ENCODE measurements around the gene PHF10.
"Not testable (repeated sequence)": the region's sequence is repeated elsewhere in the genome, so short reads cannot be mapped to it uniquely, and the experiment has no call there.

Gene PHF10

DNA sequence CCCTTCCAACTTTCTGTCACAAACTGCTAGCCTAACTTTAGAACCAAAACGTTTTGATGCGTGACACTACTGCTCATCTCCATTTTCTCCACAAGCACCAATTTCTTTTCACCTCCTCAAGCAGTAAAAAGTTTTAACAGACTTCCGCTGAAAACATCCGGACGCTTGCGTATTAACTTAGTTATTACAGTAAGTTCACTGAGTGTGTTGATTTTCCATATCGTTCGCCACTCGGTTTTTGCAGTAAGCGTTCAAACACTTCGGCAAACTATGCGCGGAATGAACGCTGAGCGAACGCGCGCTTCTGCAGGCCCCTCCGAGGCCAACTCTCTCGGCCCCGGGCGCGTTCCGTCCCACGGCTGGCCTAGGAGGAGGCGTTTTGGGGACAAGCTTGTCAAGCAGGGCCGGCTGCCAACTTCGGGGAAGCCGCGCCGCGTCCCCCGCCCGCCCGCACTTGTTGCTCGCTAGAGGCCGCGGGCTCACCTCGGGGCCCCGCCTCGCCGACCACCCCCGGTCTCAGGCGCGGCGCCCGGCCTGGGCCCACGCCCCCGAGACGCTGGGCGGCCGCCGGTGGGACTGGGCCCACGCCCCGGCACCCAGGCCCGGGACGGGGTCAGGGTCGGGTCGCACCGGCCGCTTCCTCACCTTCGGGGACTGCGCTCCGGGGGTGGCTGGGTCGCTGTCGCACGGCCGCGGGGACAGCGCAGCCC, 945 bp downstream of the PHF10 start:
- DNase-seq (ENCODE audit: low spot score) = peak; percentile 74

DNA sequence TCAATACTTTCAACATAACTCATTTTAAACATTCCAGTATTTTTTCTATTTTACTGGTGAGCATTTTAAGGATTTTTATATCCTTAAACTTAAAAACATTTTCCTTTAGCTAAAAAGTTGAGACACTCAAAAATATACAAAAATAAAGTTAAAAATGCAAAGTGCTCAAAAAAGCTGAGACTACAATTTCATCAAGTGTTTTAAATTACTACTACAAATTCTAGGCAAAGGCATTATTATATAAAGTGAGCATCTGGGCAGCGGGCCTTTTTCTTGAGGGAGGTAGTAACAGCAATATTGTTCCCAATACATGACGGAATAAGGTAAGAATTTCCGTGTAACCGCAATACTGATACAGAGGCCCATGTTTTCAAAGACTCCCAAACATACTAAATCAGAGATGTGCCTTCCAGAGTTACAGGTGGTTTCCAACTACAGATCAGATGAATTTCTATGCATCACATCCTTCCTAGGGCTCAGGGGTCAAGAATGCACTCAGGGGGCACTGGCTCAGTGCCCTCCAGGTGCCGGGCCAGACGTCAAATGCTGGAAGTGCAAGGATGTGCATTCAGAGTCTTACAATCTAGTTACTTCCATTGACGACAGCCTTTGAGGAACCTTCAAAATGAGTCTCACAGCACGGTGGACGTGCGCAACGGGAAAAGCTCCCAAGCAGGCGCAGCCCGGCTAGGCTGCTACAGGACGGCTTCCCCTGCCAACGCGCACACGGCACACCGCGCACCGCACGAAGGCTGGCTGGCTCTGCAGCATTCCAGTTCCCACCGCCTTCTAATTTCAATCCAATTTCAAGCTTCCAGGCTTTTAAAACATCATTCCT, 1.7 kb downstream of the PHF10 start:
- DNase-seq (ENCODE audit: low spot score) = peak; percentile 67

DNA sequence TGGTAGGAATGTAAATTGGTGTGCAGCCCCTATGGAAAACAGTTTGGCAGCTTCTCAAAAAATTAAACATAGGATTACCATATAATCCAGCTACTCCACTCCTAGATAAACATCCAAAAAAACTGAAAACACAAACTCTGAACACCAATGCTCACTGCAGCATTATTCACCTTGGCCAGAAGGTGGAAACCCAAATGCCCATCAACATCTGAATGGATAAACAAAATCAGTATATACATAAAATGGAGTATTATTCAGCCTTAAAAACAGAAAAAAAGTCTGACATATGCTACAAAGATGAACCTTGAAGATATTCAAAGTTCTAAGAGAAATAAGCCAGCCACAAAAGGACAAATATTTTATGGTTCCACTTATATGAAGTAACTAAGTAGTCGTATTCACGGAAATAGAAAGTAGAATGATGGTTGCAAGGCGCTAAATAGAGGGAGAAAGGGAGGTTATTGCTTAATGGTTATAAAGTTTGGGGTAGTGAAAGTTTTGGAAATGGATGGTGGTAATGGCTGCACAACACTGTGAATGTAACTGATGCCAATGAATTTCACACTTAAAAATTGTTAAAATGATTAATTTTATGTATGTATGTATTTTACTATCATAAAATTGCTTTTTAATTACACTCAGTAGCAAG, 4.0 kb downstream of the PHF10 start:
- no peak for DNase-seq (ENCODE audit: low spot score)

DNA sequence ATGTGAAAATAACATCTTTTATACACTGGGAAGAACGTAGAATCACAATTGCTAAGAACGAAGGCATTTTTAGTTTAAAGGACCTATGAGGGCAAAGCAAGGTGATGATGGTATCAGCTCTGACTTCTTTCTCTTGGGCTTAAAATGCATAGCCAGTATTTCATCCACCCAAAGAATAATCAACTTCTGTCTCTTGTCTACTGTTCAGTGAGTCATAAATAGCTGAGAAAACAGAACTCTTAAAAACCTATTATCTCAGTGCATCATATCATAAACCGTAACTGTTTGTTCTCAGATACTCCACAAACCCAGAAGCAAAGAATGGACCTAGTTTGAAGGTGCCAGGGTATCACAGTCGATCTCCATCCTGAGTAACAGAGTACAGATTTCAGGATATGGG, 5.2 kb downstream of the PHF10 start:
- no peak for DNase-seq (ENCODE audit: low spot score)

DNA sequence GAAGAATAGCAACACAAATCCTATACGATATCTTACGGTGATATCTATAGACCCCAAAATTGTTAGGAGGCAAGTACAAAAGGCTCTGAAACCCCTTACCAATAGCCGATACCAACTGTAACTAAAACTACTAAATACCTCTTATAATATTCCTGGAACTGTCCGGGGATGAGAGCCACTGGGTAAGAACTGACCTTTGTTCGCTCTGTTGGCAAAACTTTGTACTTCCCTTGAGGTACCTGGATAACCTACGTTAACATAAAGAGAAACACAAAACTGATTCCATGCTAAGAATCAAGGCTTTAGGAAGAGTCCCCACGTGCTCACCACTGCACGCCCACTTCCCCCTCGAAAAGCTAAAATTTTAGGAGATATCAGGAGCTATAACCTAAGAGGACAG, 9.7 kb downstream of the PHF10 start:
- no peak for DNase-seq (ENCODE audit: low spot score)

DNA sequence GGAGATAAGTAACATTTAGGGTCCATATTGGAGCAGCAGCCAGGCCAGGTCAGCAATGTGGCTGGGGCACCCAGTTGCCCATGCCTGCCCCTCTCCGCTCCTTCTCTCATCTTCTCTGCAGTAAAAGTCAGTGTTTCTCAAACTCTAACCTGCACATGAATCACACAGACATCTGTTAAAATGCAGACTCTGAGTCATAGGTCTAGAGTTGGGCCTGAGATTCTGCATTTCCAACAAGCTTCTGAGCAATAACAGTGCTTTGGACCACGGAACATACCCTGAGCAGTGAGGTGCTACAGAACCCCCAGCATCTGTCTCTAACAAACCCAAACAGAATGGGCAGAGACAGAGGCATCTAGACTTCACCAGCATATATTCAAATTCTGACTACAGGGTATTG, 10.1 kb downstream of the PHF10 start:
- DNase-seq (ENCODE audit: low spot score) = no peak

DNA sequence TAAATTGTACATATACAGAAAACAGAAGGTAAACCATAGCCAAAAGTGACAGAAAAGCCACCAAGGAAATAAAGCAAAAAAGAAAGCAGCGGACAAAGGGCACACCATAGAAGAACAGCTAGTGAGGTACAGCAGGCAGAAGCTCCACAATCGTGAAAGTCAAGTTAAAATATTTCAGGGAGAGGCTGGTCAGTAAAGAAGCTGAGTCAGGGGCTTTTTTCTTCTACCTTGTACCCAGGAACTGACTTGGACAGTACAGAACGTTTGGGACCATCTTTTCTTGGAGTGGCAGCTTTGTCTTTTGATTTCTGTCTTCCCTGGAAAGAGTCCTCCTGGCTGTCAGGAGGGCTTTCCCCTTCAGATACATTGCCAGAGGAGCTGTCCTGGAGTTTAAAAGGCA, 14.3 kb downstream of the PHF10 start:
- no peak for DNase-seq (ENCODE audit: low spot score)

DNA sequence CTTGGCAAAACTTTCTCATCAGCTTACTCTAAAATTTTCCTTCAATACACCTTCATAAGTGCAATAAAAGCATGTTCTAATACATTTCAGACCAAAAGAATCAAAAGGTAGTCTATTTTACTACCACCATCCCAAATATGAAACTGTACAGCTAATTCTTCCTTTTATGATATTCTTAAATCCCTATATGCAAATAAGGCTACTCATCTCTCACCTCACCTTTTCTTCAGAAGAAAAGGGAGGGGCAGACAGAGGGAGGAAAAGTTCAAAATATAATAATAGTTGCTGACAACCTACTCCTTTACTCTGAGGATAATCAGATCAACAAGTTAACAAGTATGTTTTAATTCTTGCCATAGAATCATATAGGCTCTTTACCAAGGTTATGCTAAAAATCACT, 15.0 kb downstream of the PHF10 start:
- no peak for DNase-seq (ENCODE audit: low spot score)

DNA sequence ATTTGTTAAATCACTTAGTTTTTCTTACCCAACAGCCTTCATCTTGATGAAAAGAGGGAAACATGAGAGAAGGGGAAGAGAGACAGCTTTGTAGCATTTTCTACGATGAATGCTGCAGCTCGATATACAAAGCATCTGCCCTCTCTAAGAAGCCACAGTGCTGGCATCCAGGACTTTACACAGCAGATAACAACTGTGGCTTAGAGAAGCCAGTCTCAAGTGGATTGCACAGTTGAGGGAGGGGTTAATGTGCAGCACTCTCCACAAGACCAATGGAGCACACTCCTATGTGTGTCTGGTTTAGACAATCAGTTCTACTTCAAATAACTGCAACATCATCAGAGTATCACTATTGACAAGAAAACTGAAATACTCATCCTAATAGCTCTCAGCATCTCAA, 16.5 kb downstream of the PHF10 start:
- no peak for DNase-seq (ENCODE audit: low spot score)

DNA sequence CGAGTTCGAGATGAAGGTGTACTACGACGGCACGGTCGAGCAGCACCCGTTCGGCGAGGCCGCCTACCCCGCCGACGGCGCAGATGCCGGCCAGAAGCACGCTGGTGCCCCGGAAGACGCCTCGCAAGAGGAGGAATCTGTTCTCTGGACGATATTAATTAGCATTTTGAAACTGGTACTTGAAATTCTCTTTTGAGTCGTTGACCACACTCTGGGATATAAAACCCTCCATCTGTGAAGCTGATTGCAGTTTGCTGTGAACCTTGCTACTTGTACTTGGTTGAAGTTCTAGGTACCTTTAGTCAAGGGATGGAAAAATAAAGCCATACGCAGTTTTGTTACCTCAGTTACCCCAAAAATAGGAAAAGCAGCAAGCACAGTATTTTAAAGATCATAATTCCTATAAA, 21.5 kb downstream of the PHF10 start:
- no peak for DNase-seq (ENCODE audit: low spot score)

DNA sequence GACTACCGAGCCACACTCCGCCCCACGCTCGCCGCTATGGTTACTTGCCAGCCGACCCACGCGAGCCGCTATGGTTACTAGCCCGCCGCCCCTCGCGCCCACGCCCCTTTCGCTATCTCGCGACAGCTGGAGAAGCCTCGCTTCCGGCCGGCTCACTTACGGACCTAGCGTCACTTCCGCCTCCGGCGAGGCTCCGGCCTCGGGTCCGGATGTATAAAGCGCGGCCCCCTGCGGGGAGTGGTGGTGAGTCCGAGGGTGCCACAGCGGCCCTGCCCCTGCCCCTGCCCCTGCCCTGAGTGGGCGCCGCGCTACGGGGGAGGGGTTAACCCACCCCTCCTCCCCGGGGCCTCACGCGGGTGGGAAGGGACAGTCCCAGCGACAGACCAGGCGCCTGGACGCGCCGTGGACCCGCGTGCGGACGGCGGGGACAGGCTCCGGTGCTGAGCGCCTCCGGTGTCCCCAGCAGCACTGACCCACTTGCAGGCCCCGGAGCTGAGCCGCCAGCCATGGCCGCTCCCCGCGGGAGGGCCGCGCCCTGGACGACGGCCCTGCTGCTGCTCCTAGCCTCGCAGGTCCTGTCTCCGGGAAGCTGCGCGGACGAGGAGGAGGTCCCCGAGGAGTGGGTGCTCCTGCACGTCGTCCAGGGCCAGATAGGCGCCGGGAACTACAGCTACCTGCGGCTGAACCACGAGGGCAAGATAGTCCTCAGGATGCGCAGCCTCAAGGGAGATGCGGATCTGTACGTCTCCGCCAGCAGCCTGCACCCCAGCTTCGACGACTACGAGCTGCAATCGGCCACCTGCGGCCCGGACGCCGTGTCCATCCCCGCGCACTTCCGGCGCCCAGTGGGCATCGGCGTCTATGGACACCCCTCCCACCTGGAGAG, 22.1 kb downstream of the PHF10 start, which contains the start of the genes C6orf120 and WDR27:
Gene C6orf120, plus strand, starts transcription at position 173 of the 886 bp plus-strand sequence. Its CDS starts 334 bp downstream, at position 507.
Gene WDR27, minus strand, starts transcription at position 76 of the 886 bp plus-strand sequence. CDS start 13,024 bp downstream, outside the sequence.
- DNase-seq (ENCODE audit: low spot score) = peak; percentile 97

DNA sequence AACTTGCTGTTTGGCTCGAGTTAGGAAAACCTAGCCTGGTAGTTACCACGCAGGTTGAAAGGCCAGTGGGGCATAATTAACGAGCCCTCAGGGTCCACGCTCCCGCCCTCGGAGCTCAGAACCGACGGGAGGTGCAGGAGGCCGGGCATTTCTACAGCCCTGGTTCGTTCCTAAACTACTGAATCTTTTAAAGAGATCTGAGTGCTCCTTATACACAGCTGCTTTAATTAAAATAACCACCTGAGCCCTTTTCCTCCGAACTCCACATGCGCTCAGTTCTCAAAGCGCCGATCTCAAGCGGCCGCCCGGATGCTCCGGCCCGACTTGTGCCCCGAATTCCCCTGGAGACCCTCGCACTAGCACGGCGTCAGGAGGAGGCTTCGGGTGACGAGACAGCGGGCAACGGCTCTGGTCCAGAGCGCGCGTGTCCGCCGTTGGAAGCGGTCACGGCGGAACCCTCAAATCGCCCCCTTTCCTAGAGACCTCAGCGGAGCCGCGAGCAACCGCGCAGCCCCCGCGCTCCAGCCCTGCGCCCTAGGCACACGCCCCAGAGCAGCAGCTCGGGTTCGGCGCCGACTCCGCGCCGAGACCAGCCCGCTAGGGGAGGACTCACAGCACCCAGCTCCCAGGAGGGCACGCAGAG, 22.9 kb downstream of the PHF10 start:
- DNase-seq (ENCODE audit: low spot score) = peak; percentile 35

DNA sequence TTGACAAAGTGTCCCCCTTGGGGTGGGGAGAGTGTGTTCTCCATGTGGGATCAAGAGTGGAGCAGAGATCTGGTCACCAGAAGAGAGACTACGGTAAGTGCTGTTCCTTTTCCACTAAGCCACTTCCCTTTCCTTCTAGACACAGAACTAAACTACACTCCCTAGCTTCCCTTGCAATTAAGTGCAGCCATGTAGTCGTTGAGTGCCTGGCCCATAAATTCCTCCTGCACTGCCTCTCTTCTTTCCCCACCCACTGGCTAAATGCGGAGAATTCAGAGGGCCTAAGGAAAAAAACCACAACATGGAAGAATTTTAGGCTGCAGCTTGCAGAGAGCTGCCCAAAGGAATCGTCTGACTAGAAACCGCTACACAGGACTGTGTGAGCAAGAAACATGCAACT, 24.0 kb downstream of the PHF10 start:
- peak; percentile 40 for DNase-seq (ENCODE audit: low spot score)

DNA sequence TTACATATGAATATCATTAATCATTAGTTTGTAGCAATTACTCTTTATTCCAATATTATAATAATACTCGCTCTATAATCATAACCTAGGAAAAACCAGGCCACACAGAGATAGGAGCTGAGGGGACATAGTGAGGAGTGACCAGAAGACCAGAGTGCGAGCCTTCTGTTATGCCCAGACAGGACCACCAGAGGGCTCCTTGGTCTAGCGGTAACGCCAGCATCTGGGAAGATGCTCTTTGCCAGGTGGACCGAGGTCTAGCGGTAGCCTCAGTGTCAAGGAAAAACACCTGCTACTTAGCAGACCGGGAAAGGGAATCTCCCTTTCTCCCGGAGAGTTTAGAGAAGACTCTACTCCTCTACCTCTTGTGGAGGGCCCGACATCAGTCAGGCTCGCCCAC, 27.2 kb downstream of the PHF10 start:
- not testable (repeated sequence) for DNase-seq (ENCODE audit: low spot score)

DNA sequence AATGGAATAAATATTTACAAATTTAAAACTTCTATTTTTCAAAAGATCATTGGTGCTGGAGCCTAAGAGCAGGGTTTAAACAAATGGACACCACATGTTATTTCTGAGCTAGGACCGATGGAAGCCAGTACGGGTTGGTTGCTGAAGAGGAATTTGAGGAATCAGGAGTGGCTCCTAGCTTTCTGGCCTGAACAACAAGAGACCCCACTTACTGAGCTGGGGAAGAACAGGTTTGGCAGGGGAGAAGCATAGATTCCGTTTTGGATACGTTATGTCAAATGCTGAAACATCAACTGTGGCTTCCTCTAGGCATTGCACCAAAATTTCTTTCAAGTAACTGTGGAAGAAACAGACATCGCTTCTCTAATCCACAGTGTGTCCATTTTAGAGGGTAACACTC, 29.2 kb downstream of the PHF10 start:
- no peak for DNase-seq (ENCODE audit: low spot score)

DNA sequence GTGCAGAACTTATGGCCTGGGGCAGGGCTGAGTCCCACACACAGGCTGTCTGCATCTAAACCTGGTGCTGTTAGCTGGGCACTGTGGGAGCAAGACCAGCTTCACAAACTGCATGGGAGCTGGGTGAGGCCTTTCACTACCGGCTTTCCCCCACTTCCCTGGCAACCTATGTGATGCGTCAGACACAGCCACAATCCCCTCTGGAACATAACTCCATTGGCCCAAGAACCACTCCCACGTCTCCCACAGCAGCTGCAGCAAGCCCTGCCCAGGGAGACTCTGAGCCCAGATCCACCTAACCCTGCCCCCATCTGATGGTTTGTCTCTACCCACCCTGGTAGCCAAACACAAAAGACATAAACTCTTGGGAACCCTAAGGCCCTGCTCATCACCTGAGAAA, 31.8 kb downstream of the PHF10 start:
- no peak for DNase-seq (ENCODE audit: low spot score)

DNA sequence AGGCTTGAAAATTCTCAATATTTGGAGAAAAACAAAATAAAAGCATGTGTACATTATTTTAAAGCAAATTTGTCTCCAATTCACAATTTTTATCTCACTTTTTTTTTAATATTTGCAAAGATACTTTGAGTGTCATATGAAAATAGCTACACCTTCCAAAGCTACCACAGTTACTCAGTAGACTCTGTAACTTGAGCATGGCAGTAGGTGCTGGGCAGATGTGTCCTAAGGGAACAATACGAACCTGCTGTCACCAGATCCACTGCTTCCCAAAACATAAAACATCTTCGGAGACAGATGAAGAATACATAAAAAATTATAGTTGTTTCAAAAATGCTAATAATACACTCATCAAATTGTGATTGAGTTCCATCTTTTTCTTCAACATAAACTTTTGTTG, 33.0 kb downstream of the PHF10 start:
- DNase-seq (ENCODE audit: low spot score) = no peak

DNA sequence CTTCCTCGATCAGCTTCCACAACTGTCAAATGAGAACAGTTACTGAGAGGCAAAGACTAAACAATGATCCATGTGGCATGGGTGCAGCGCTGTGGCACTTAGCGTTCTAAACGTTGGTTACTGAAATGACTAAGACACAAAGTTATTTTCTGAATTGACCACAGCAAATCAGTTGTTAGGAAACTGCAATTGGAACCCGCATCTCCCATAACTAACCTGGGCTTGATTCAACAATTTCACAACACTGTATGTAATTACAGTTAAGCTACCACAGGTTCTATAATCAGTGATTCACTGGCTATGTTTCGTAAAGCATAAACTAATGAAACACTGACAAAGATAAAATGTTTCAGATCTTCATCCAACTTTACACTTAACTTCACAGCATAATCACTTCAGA, 35.0 kb downstream of the PHF10 start:
- DNase-seq (ENCODE audit: low spot score) = no peak

DNA sequence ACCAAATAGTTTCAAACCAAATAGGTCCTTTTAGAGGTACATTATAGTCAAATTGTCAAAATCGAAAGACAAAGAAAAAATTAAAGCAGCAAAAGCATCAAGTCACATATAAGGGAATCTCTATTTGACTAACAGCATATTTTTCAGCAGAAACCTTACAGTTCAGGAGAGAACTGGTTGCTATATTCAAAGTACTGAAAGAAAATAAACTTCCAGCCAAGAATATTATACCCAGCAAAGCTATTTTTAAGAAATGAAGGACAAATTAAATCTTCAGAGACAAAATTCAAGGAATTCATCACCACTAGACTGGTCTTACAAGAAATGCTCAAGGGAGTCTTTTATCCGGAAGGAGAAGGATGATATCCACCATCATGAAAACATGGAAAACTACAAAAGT, 38.4 kb downstream of the PHF10 start:
- DNase-seq (ENCODE audit: low spot score) = no peak

DNA sequence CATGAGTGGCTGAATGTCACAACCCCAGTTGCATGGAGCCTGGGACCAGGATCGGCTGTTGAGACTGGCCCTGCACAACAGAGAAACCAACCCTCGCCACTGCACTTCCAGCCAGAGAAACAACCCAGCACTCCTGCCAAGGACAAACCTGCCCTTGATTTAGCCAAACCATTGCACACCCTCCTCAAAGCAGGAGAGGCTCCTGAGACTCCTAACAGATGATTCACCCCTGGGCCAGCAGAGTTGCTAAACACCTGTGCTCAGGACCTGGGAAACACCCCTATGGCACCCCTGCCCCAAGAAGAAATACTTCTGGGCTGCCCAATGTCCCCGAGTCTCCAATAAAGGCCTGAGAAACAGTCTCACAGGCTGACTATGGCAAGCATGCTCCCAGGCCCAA, 40.2 kb downstream of the PHF10 start:
- DNase-seq (ENCODE audit: low spot score) = no peak

DNA sequence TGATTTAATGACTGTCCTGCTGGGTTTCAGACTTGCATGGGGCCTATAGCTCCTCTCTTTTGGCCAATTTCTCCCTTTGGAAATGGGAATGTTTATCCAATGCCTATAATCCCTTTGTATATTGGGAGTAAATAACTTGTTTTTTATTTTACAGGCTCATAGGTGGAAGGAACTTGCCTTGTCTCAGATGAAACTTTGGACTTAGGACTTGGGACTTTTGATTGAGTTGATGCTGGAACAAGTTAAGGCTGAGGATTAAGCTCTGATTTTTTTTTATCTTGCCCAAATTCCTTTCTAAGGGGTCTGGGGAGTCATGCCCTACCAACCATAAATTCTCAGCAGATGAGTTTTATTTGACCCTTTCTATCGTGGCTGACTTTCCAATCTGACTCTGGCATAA, 46.0 kb downstream of the PHF10 start:
- DNase-seq (ENCODE audit: low spot score) = no peak

All from GM03348 (cell line).